ENCODE measurements around the gene ANTXRL. TPM values are rescaled to one million over a fixed set of nuclear protein-coding genes. Genes with fewer than 3 reads are reported as not detected.
"Not testable (repeated sequence)": the region's sequence is repeated elsewhere in the genome, so short reads cannot be mapped to it uniquely, and the experiment has no call there.

Gene ANTXRL
- total RNA-seq, 4 donors from 2014 or later, result not detected

DNA sequence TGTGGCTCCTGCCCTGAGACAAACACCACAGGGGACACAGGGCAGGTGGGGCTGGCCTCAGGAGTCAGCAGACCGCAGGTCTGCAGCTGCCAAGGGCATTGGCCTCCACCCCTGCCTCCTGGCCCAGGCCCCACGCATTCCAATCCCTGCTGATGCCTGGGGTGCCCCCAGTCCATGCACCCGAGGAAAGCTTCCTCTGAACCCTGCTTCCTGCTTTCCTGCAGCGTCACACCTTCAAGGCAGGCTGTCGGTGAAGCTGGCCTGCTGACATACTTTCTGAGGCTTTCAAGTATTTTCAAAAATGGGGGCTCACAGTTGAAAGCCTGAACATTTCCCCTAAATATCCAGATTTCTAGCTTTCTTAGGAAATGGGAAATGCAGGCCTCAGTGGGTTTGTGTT lies 22.5 kb upstream of the ANTXRL start:
- no peak overlapping the region for H3K4me3 ChIP-seq (ENCODE audit: low read depth, poor library complexity, severe bottlenecking)
- no peak for TF ChIP-seq POLR2A (IDR thresholded peaks at IDR 0.05)
- no peak for TF ChIP-seq CTCF (IDR thresholded peaks at IDR 0.05)
- 73 to 78% methylated on average over 5 of the region's 5 CpGs for WGBS, 2 donors
- intact Hi-C loops (cut with DNase I; ENCODE audit: low total_unique reads), result no loop called here
- peak in 1 of 2 donors; percentile 62 for DNase-seq (ENCODE audit: low spot score in 2 of 2)

GRCh38 chr10:46264737-46265368 lies 21.9 kb upstream of the ANTXRL start:
- no peak overlapping the region for H3K4me3 ChIP-seq (ENCODE audit: low read depth, poor library complexity, severe bottlenecking)
- intact Hi-C loops (cut with DNase I; ENCODE audit: low total_unique reads), result no loop called here
- DNase-seq (ENCODE audit: low spot score in 2 of 2), result peak; percentile 11 to 76
- WGBS, 2 donors, result 88 to 91% methylated on average over 8 of the region's 8 CpGs
- TF ChIP-seq CTCF (IDR thresholded peaks at IDR 0.05), result no peak

- intact Hi-C loops (cut with DNase I; ENCODE audit: low total_unique reads); H3K4me3 ChIP-seq (ENCODE audit: low read depth, poor library complexity, severe bottlenecking): not testable (repeated sequence)
- WGBS, 2 donors, result 77 to 91% methylated on average over 6 of the region's 6 CpGs
- peak; percentile 6 to 71 for DNase-seq (ENCODE audit: low spot score in 2 of 2)
Measured at GRCh38 chr10:46265566-46266305, 21.1 kb upstream of the ANTXRL start.

GRCh38 chr10:46266306-46266985 lies 20.4 kb upstream of the ANTXRL start:
- 80 to 91% methylated on average over 19 to 21 of the region's 21 CpGs for WGBS, 2 donors
- intact Hi-C loops (cut with DNase I; ENCODE audit: low total_unique reads), result no loop called here
- peak; percentile 9 to 78 for DNase-seq (ENCODE audit: low spot score in 2 of 2)

DNA sequence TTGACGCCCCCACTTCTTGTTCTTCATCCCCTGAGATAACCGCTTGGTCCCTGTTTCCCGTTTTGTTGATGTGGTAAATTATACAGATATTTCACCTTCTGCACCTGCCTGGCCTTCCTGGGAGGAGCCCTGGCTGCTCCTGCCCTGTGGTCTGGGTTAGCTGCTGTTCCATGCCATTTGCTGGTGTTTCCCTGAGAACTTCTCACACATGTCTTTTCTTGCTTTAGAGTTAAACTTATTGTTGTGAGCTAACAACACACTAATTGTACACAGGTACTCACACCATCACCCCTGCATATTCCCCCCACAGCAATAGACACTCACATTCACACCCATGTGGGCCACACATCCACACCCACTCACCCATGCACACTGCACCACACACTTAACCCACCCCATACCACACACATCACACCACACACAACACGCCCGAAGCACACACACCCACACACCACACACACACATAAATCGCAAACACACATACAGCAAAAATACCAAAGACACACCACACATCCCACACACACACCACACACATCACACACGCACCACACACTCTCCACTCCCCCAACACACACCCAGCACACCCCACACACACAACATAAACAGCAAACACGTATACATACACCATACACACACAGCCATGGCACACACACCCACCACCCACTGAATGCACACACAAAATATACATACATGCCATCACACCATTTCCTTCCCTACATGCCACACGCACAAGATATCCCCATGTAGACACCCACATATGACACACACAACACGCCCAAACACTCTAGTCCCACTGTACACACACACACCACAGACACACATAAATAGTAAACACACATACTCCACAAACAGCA lies 19.4 kb upstream of the ANTXRL start:
- TF ChIP-seq CTCF (IDR thresholded peaks at IDR 0.05), result no peak
- no peak for TF ChIP-seq POLR2A (IDR thresholded peaks at IDR 0.05)
- peak in 1 of 2 donors; percentile 52 for DNase-seq (ENCODE audit: low spot score in 2 of 2)
- intact Hi-C loops (cut with DNase I; ENCODE audit: low total_unique reads), result no loop called here
- WGBS, 2 donors, result 84 to 87% methylated on average over 10 of the region's 10 CpGs
- H3K4me3 ChIP-seq (ENCODE audit: low read depth, poor library complexity, severe bottlenecking), result no peak overlapping the region

More at GRCh38 chr10:46266306-46266985, 20.4 kb upstream of the ANTXRL start:
- no peak overlapping the region for H3K4me3 ChIP-seq (ENCODE audit: low read depth, poor library complexity, severe bottlenecking)
- TF ChIP-seq CTCF (IDR thresholded peaks at IDR 0.05) (no peak), POLR2A (IDR thresholded peaks at IDR 0.05) (no peak)

Data from lower leg skin (tissue), 4 donors.